ENCODE results near the gene CCDC57.

CCDC57 gene

GRCh38 chr17:82103553-82104451, 108.8 kb downstream of the CCDC57 start:
- peak overlapping the region; percentile 18 to 28 for H3K18ac ChIP-seq (ENCODE audit: low read depth in 1 of 2, low read length in 2 of 2)
- no peak overlapping the region for H2BK5ac ChIP-seq (ENCODE audit: low read depth, low read length, poor library complexity, severe bottlenecking)
- H2BK120ac ChIP-seq (ENCODE audit: low read depth, low read length): peak overlapping the region; percentile 45
- H2AK5ac ChIP-seq (ENCODE audit: low read length, severe bottlenecking): no peak overlapping the region
- no peak overlapping the region for H3K4me2 ChIP-seq (ENCODE audit: low read length, poor library complexity, severe bottlenecking)
- WGBS: 59% methylated on average over 24 of the region's 24 CpGs
- no peaks in the 10 kb centered on the region for H3K9me3 ChIP-seq (ENCODE audit: control insufficient read depth, low read length)
- H3K27me3 ChIP-seq (ENCODE audit: control insufficient read depth in 1 of 2, insufficient read depth in 1 of 2, low read length in 2 of 2): no peaks in the 10 kb centered on the region
- peaks cover 6 to 30% of the 10 kb centered on the region in 2 experiments for H3K36me3 ChIP-seq (ENCODE audit: control insufficient read depth in 1 of 2, insufficient read depth in 2 of 2, low read depth in 1 of 2, low read length in 2 of 2)
- H3K4ac ChIP-seq (ENCODE audit: low read depth in 1 of 2, low read length in 2 of 2): peak overlapping the region in 1 of 2 experiments; percentile 26
- no peak for DNase-seq
- no peak overlapping the region for H3K27ac ChIP-seq (ENCODE audit: low read length, poor library complexity, severe bottlenecking)
- H2BK12ac ChIP-seq (ENCODE audit: low read length in 2 of 2): peak overlapping the region in 1 of 2 experiments; percentile 79
- no peak overlapping the region for H2BK15ac ChIP-seq (ENCODE audit: low read depth, poor library complexity, severe bottlenecking)
- H3K4me1 ChIP-seq (ENCODE audit: control insufficient read depth, insufficient read depth, low read depth, low read length): peaks cover 63% of the 10 kb centered on the region
- no peak overlapping the region for H2AFZ ChIP-seq (ENCODE audit: low read depth, low read length)
- no peak overlapping the region for H3K4me3 ChIP-seq (ENCODE audit: insufficient read depth in 1 of 2, low read depth in 1 of 2, low read length in 2 of 2)
- no peak overlapping the region for H4K8ac ChIP-seq (ENCODE audit: low read length)
- no peak overlapping the region for H4K91ac ChIP-seq (ENCODE audit: low read length)
- H3K23ac ChIP-seq (ENCODE audit: low read length in 2 of 2): no peak overlapping the region
- peaks cover 11% of the 10 kb centered on the region for H3K79me1 ChIP-seq (replicated peaks; ENCODE audit: low read length, poor library complexity, severe bottlenecking)
- peak overlapping the region; percentile 66 for H3K9ac ChIP-seq (ENCODE audit: low read length)
- H3K14ac ChIP-seq (ENCODE audit: low read length in 2 of 2): peak overlapping the region in 1 of 2 experiments; percentile 36

- H3K36me3 ChIP-seq (ENCODE audit: control insufficient read depth in 1 of 2, insufficient read depth in 2 of 2, low read depth in 1 of 2, low read length in 2 of 2): peaks cover 0 to 17% of the 10 kb centered on the region in 2 experiments
- H2BK15ac ChIP-seq (ENCODE audit: low read depth, poor library complexity, severe bottlenecking): peak overlapping the region; percentile 63
- peak overlapping the region; percentile 87 for H4K91ac ChIP-seq (ENCODE audit: low read length)
- H3K18ac ChIP-seq (ENCODE audit: low read depth in 1 of 2, low read length in 2 of 2): no peak overlapping the region
- H2BK5ac ChIP-seq (ENCODE audit: low read depth, low read length, poor library complexity, severe bottlenecking): no peak overlapping the region
- peak overlapping the region in 1 of 2 experiments; percentile 28 for H2BK12ac ChIP-seq (ENCODE audit: low read length in 2 of 2)
- peaks cover 11% of the 10 kb centered on the region for H3K79me1 ChIP-seq (replicated peaks; ENCODE audit: low read length, poor library complexity, severe bottlenecking)
- no peaks in the 10 kb centered on the region for H3K27me3 ChIP-seq (ENCODE audit: control insufficient read depth in 1 of 2, insufficient read depth in 1 of 2, low read length in 2 of 2)
- no peak overlapping the region for H2AK5ac ChIP-seq (ENCODE audit: low read length, severe bottlenecking)
- H2BK120ac ChIP-seq (ENCODE audit: low read depth, low read length): no peak overlapping the region
- no peak for DNase-seq
- no peak overlapping the region for H4K8ac ChIP-seq (ENCODE audit: low read length)
- WGBS: 77% methylated on average over 16 of the region's 18 CpGs
- H3K9me3 ChIP-seq (ENCODE audit: control insufficient read depth, low read length): no peaks in the 10 kb centered on the region
- no peak overlapping the region for H3K4me3 ChIP-seq (ENCODE audit: insufficient read depth in 1 of 2, low read depth in 1 of 2, low read length in 2 of 2)
- H3K4ac ChIP-seq (ENCODE audit: low read depth in 1 of 2, low read length in 2 of 2): no peak overlapping the region
- no peak overlapping the region for H3K4me2 ChIP-seq (ENCODE audit: low read length, poor library complexity, severe bottlenecking)
- H3K23ac ChIP-seq (ENCODE audit: low read length in 2 of 2): no peak overlapping the region
- H3K4me1 ChIP-seq (ENCODE audit: control insufficient read depth, insufficient read depth, low read depth, low read length): peaks cover 60% of the 10 kb centered on the region
- H3K14ac ChIP-seq (ENCODE audit: low read length in 2 of 2): no peak overlapping the region
- no peak overlapping the region for H3K9ac ChIP-seq (ENCODE audit: low read length)
- H2AFZ ChIP-seq (ENCODE audit: low read depth, low read length): no peak overlapping the region
- H3K27ac ChIP-seq (ENCODE audit: low read length, poor library complexity, severe bottlenecking): no peak overlapping the region
Observed at GRCh38 chr17:82101767-82102679, 110.6 kb downstream of the CCDC57 start.

DNA sequence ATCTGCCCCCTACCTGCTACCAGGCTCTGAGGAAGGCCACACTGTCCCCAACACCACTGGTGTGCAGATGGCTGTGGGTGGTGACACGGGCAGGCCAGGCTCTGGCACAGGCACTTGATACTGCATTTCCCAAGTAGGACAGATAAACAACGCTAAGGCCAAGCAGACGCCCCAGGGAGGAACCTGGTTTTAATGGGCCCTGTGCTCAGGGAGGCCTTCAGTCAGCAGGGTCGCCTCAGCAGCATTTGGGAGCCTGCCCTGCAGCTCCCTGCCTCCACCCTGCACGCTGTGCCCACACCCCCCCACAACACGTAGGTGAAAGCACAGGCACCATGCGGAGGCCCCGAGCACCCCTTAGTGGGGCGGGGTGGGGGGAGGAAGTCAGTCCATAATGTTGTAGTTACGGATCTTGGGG, 111.3 kb downstream of the CCDC57 start:
- Histone ChIP-seq H2BK12ac (ENCODE audit: low read length in 2 of 2) (peak overlapping the region in 1 of 2 experiments; percentile 37), H3K4me2 (ENCODE audit: low read length, poor library complexity, severe bottlenecking) (no peak overlapping the region), H3K18ac (ENCODE audit: low read depth in 1 of 2, low read length in 2 of 2) (no peak overlapping the region), H3K27me3 (ENCODE audit: control insufficient read depth in 1 of 2, insufficient read depth in 1 of 2, low read length in 2 of 2) (no peaks in the 10 kb centered on the region), H3K9me3 (ENCODE audit: control insufficient read depth, low read length) (no peaks in the 10 kb centered on the region), H2BK15ac (ENCODE audit: low read depth, poor library complexity, severe bottlenecking) (no peak overlapping the region), H3K4ac (ENCODE audit: low read depth in 1 of 2, low read length in 2 of 2) (no peak overlapping the region), H2BK5ac (ENCODE audit: low read depth, low read length, poor library complexity, severe bottlenecking) (no peak overlapping the region), H4K8ac (ENCODE audit: low read length) (no peak overlapping the region), H2AFZ (ENCODE audit: low read depth, low read length) (no peak overlapping the region), H4K91ac (ENCODE audit: low read length) (peak overlapping the region; percentile 75), H3K27ac (ENCODE audit: low read length, poor library complexity, severe bottlenecking) (no peak overlapping the region), H3K79me1 (replicated peaks; ENCODE audit: low read length, poor library complexity, severe bottlenecking) (peaks cover 11% of the 10 kb centered on the region), H3K9ac (ENCODE audit: low read length) (no peak overlapping the region), H2BK120ac (ENCODE audit: low read depth, low read length) (no peak overlapping the region), H3K4me3 (ENCODE audit: insufficient read depth in 1 of 2, low read depth in 1 of 2, low read length in 2 of 2) (no peak overlapping the region), H3K4me1 (ENCODE audit: control insufficient read depth, insufficient read depth, low read depth, low read length) (peaks cover 60% of the 10 kb centered on the region), H3K23ac (ENCODE audit: low read length in 2 of 2) (no peak overlapping the region), H3K36me3 (ENCODE audit: control insufficient read depth in 1 of 2, insufficient read depth in 2 of 2, low read depth in 1 of 2, low read length in 2 of 2) (peaks cover under 1 to 19% of the 10 kb centered on the region in 2 experiments), H2AK5ac (ENCODE audit: low read length, severe bottlenecking) (peak overlapping the region; percentile 34), H3K14ac (ENCODE audit: low read length in 2 of 2) (no peak overlapping the region)
- 82% methylated on average over 8 of the region's 10 CpGs for WGBS
- DNase-seq: no peak
